H1 (cell line): Measurements from ENCODE around the gene SLX9. TPM values are rescaled to one million over a fixed set of nuclear protein-coding genes. Genes with fewer than 3 reads are reported as not detected.

ENCODE experiments used
- CTCF ChIA-PET: fragments of 300-600 bp; sonication (Branson Sonifier 250); formaldehyde crosslinking; loops from one replicate; lab custom pipeline; 2021; ENCODE audit not compliant: partially characterized antibody; lab: Charles Lee
- POLR2A ChIA-PET: fragments of 300-600 bp; sonication (Branson Sonifier 250); formaldehyde crosslinking; loops from one replicate; lab custom pipeline; 2021; ENCODE audit warnings: inconsistent platforms; ENCODE audit not compliant: partially characterized antibody; lab: Charles Lee
- DNase-seq, 2 experiments: peaks; one replicate each; pipeline versions ENCODE4 v3.0.0 to v3.0.0-alpha.2; 2010 to 2022; ENCODE audit warnings: low spot score in 2 of 2, low read depth in 1 of 2, mixed read lengths in 1 of 2
- FAIRE-seq: peaks from 2 replicates; lab custom pipeline; 2011; peaks lifted over from hg19 to GRCh38; lab: Jason Lieb, UNC
- H2AFZ ChIP-seq: 2 replicates; pipeline ENCODE4 v1.8.1; 2012; ENCODE audit warnings: low read length, inconsistent platforms
- H2AK5ac ChIP-seq: 2 replicates; pipeline ENCODE4 v1.6.1; 2013; ENCODE audit warnings: low read depth, low read length
- H2BK120ac ChIP-seq: replicated peaks from 2 replicates; pipeline ENCODE3; 2013; ENCODE audit warnings: low read depth, low read length, inconsistent platforms
- H2BK12ac ChIP-seq: 2 replicates; pipeline ENCODE4 v1.6.1; 2013; ENCODE audit warnings: low read depth, low read length
- H2BK15ac ChIP-seq: 2 replicates; pipeline ENCODE4 v1.6.1; 2013; ENCODE audit warnings: low read length
- H2BK20ac ChIP-seq: 2 replicates; pipeline ENCODE4 v1.6.1; 2013; ENCODE audit warnings: low read length
- H2BK5ac ChIP-seq: 2 replicates; pipeline ENCODE4 v1.6.1; 2013; ENCODE audit warnings: low read depth, low read length
- H3K14ac ChIP-seq: 2 replicates; pipeline ENCODE4 v1.6.1; 2013; ENCODE audit warnings: inconsistent platforms; ENCODE audit not compliant: insufficient read length
- H3K18ac ChIP-seq: 2 replicates; pipeline ENCODE4 v1.6.1; 2013; ENCODE audit warnings: low read length; ENCODE audit errors: extremely low read depth
- H3K23ac ChIP-seq: 2 replicates; pipeline ENCODE4 v1.6.1; 2013; ENCODE audit warnings: inconsistent platforms; ENCODE audit not compliant: insufficient read length
- H3K23me2 ChIP-seq: 2 replicates; pipeline ENCODE4 v1.6.1; 2013; ENCODE audit warnings: low read depth, low read length
- H3K27ac ChIP-seq: 2 replicates; pipeline ENCODE4 v1.6.1; 2011; ENCODE audit warnings: low read depth, low read length, inconsistent platforms
- H3K27me3 ChIP-seq, 4 experiments: replicated peaks in 1 of 4; 1 replicate in 1 of 4; 2 replicates in 3 of 4; pipeline versions ENCODE4 v1.6.1 to v1.8.1; 2011 to 2013; ENCODE audit warnings: low read length in 3 of 4, mild to moderate bottlenecking in 3 of 4, inconsistent platforms in 2 of 4, mixed read lengths in 2 of 4, moderate library complexity in 1 of 4; ENCODE audit not compliant: control insufficient read depth in 3 of 4, insufficient read depth in 3 of 4; ENCODE audit errors: extremely low read depth in 1 of 4
- H3K36me3 ChIP-seq, 4 experiments: 2 replicates each; pipeline versions ENCODE4 v1.6.1 to v1.8.1; 2011 to 2013; ENCODE audit warnings: mild to moderate bottlenecking in 4 of 4, low read length in 3 of 4, moderate library complexity in 2 of 4, control low read depth in 1 of 4, inconsistent platforms in 1 of 4; ENCODE audit not compliant: insufficient read depth in 4 of 4, control insufficient read depth in 2 of 4
- H3K4ac ChIP-seq: replicated peaks from 2 replicates; pipeline ENCODE3; 2013; ENCODE audit warnings: low read length, low read depth, mixed read lengths, inconsistent platforms; ENCODE audit not compliant: insufficient read length
- H3K4me1 ChIP-seq, 4 experiments: replicated peaks in 1 of 4; 1 replicate in 1 of 4; 2 replicates in 3 of 4; pipeline versions ENCODE4 v1.6.1 to v1.8.1; 2011 to 2013; ENCODE audit warnings: low read length in 3 of 4, inconsistent platforms in 2 of 4, mixed read lengths in 1 of 4; ENCODE audit not compliant: insufficient read depth in 4 of 4, control insufficient read depth in 3 of 4
- H3K4me2 ChIP-seq, 2 experiments: 2 replicates each; pipeline versions ENCODE4 v1.6.1 to v1.8.1; 2011 to 2013; ENCODE audit warnings: low read depth in 2 of 2, low read length in 2 of 2, control low read depth in 1 of 2, inconsistent platforms in 1 of 2, mild to moderate bottlenecking in 1 of 2; ENCODE audit not compliant: insufficient read depth in 1 of 2
- H3K4me3 ChIP-seq, 4 experiments: fragments of 200-600, 300-600 bp in 1 of 4; sonication (generic), shearing (Covaris generic), sonication (Bioruptor Twin) in 1 of 4; 2 replicates each; pipeline versions ENCODE4 v1.5.1 to v1.8.1; 2011 to 2016; ENCODE audit warnings: low read length in 4 of 4, low read depth in 3 of 4, control low read depth in 2 of 4, inconsistent platforms in 2 of 4, mild to moderate bottlenecking in 2 of 4, mixed read lengths in 1 of 4, moderate library complexity in 1 of 4; ENCODE audit not compliant: insufficient read depth in 2 of 4; ENCODE audit errors: extremely low read depth in 1 of 4
- H3K56ac ChIP-seq: replicated peaks from 2 replicates; pipeline ENCODE3; 2013; ENCODE audit warnings: low read depth, mild to moderate bottlenecking, mixed read lengths, low read length, inconsistent platforms; ENCODE audit not compliant: insufficient read length
- H3K79me1 ChIP-seq: 2 replicates; pipeline ENCODE4 v1.6.1; 2013; ENCODE audit warnings: low read depth, low read length, control low read depth
- H3K79me2 ChIP-seq, 2 experiments: 2 replicates each; pipeline versions ENCODE4 v1.6.1 to v1.8.1; 2012 to 2013; ENCODE audit warnings: low read length in 2 of 2, mild to moderate bottlenecking in 2 of 2, inconsistent platforms in 1 of 2; ENCODE audit not compliant: insufficient read depth in 2 of 2, control insufficient read depth in 1 of 2
- H3K9ac ChIP-seq, 4 experiments: replicated peaks in 1 of 4; 1 replicate in 1 of 4; 2 replicates in 3 of 4; pipeline versions ENCODE4 v1.6.1 to v1.8.1; 2011 to 2013; ENCODE audit warnings: low read depth in 3 of 4, low read length in 3 of 4, control low read depth in 2 of 4, mild to moderate bottlenecking in 2 of 4, moderate library complexity in 2 of 4, inconsistent platforms in 1 of 4; ENCODE audit errors: extremely low read depth in 1 of 4
- H3K9me3 ChIP-seq, 2 experiments: 2 replicates each; pipeline versions ENCODE4 v1.6.1 to v1.8.1; 2012 to 2013; ENCODE audit warnings: mild to moderate bottlenecking in 2 of 2, moderate library complexity in 2 of 2, control low read depth in 1 of 2, inconsistent platforms in 1 of 2, low read depth in 1 of 2, low read length in 1 of 2, mixed read lengths in 1 of 2; ENCODE audit not compliant: insufficient read depth in 2 of 2
- H4K20me1 ChIP-seq, 2 experiments: replicated peaks in 1 of 2; 2 replicates each; pipeline versions ENCODE3 to v1.8.1; 2011 to 2013; ENCODE audit warnings: inconsistent platforms in 2 of 2, low read length in 2 of 2, mild to moderate bottlenecking in 1 of 2; ENCODE audit not compliant: insufficient read depth in 2 of 2, control insufficient read depth in 1 of 2
- H4K5ac ChIP-seq: 2 replicates; pipeline ENCODE4 v1.6.1; 2013; ENCODE audit warnings: low read length, low read depth, mixed read lengths, inconsistent platforms; ENCODE audit not compliant: insufficient read length
- H4K8ac ChIP-seq: 2 replicates; pipeline ENCODE4 v1.8.0; 2013; ENCODE audit warnings: mild to moderate bottlenecking, moderate library complexity, low read length, inconsistent platforms; ENCODE audit not compliant: insufficient read depth; ENCODE audit errors: extremely low read depth
- H4K91ac ChIP-seq: replicated peaks from 2 replicates; pipeline ENCODE3; 2013; ENCODE audit warnings: low read length, mixed read lengths, inconsistent platforms; ENCODE audit not compliant: insufficient read length
- RXRA ChIP-seq: IDR thresholded peaks from 2 replicates; pipeline ENCODE4 v1.6.1; 2011; ENCODE audit warnings: low read depth, mild to moderate bottlenecking, low read length, moderate library complexity; ENCODE audit not compliant: insufficient read depth
- WGBS, 2 experiments: shearing (Covaris generic) in 1 of 2; methylation state at CpG; one replicate each; pipeline versions ENCODE4 v1.1.6 to v1.1.7; 2013 to 2015; ENCODE audit warnings: low lambda C conversion rate in 2 of 2, mixed read lengths in 2 of 2, inconsistent platforms in 1 of 2, low coverage in 1 of 2, missing lambda C conversion rate in 1 of 2; ENCODE audit not compliant: insufficient replicate concordance in 2 of 2, insufficient coverage in 1 of 2, insufficient read length in 1 of 2; ENCODE audit errors: extremely low coverage in 1 of 2, missing lambda C conversion rate in 1 of 2; 5-methylcytosine and 5-hydroxymethylcytosine counted together
- polyA plus RNA-seq, 7 experiments: library from polyadenylated mRNA; depleted of rRNA in 3 of 7; stranded (reverse) in 5 of 7; unstranded in 2 of 7; fragments of >200 nt in 5 of 7; fragments of 200-250 nt in 2 of 7; gene quantifications; 1 replicate in 5 of 7; 2 replicates in 1 of 7; 4 replicates in 1 of 7; pipeline versions ENCODE4 v1.2.1 to v1.2.3, GENCODE V29; 2011 to 2013; ENCODE audit warnings: missing spikeins in 2 of 7, mixed read lengths in 2 of 7
- total RNA-seq: library from RNA; stranded (reverse); fragmentation: NEBNext Ultra II Directional; extraction: Animal tissue kit (Norgen Biotek cat#: 25700); gene quantifications from 2 replicates; pipeline ENCODE4 v1.2.1, GENCODE V29; 2021

The SLX9 gene
- total and polyA plus RNA-seq, 2 of the 8 experiments (the other 6 are each of a cell fraction or from before 2014, with no cell fraction given), result 17.7 to 57.3 TPM

GRCh38 chr21:44935533-44935927 lies 4.3 kb upstream of the SLX9 start:
- H2BK12ac ChIP-seq, result no peak overlapping the region
- no peak overlapping the region for H2BK20ac ChIP-seq
- no peak overlapping the region for H2AFZ ChIP-seq
- DNase-seq, result no peak
- peaks cover 24 to 44% (median 40%) of the 10 kb centered on the region in 4 experiments for H3K27me3 ChIP-seq
- H3K9me3 ChIP-seq, result no peaks in the 10 kb centered on the region
- no peak overlapping the region for H3K23ac ChIP-seq
- FAIRE-seq, result no peak
- no peak overlapping the region for H3K9ac ChIP-seq
- no peak overlapping the region for H3K18ac ChIP-seq
- H3K79me2 ChIP-seq, result peaks cover 5% of the 10 kb centered on the region in 2 experiments; a peak in 3 of 4 replicates
- peaks cover 0 to 4% (median 0%) of the 10 kb centered on the region in 4 experiments; a peak in 1 of 8 replicates for H3K36me3 ChIP-seq
- H2BK120ac ChIP-seq, result no peak overlapping the region
- H3K23me2 ChIP-seq, result peaks cover 7% of the 10 kb centered on the region; the same call in 1 of the 2 replicates
- 76% methylated on average over 10 of the region's 10 CpGs; no CpG with 5 or more reads in 1 of the 2 experiments for WGBS, 2 experiments
- CTCF ChIA-PET, result interaction anchor here (0.7 to 3.4 kb wide), 5 partner anchors 12 to 203 kb away, joined by 3 to 10 read pairs (median 4); no protein-coding TSS in a partner anchor
- no peak overlapping the region for H3K56ac ChIP-seq
- no peak for TF ChIP-seq RXRA
- no peak overlapping the region for H3K14ac ChIP-seq
- no peak overlapping the region for H3K27ac ChIP-seq
- no peak overlapping the region for H2BK5ac ChIP-seq
- H4K5ac ChIP-seq, result no peak overlapping the region
- H3K79me1 ChIP-seq, result no peaks in the 10 kb centered on the region
- H3K4me1 ChIP-seq, result peaks cover 0 to 18% (median 7%) of the 10 kb centered on the region in 4 experiments; a peak in 5 of 7 replicates
- no peak overlapping the region; the same call in 1 of the 2 replicates for H4K8ac ChIP-seq
- no peak overlapping the region for H4K91ac ChIP-seq
- H3K4me3 ChIP-seq, result no peak overlapping the region
- H2BK15ac ChIP-seq, result no peak overlapping the region
- H2AK5ac ChIP-seq, result no peak overlapping the region
- no peak overlapping the region for H3K4me2 ChIP-seq
- H3K4ac ChIP-seq, result no peak overlapping the region
- POLR2A ChIA-PET, result interaction anchor here (0.8 to 2.0 kb wide), 3 partner anchors 9 to 25 kb away, joined by 4 to 6 read pairs (median 5); no protein-coding TSS in a partner anchor
- H4K20me1 ChIP-seq, result peaks cover 0 to 2% of the 10 kb centered on the region in 2 experiments
